ENCODE measurements around the gene NOTUM.

Gene NOTUM

DNA sequence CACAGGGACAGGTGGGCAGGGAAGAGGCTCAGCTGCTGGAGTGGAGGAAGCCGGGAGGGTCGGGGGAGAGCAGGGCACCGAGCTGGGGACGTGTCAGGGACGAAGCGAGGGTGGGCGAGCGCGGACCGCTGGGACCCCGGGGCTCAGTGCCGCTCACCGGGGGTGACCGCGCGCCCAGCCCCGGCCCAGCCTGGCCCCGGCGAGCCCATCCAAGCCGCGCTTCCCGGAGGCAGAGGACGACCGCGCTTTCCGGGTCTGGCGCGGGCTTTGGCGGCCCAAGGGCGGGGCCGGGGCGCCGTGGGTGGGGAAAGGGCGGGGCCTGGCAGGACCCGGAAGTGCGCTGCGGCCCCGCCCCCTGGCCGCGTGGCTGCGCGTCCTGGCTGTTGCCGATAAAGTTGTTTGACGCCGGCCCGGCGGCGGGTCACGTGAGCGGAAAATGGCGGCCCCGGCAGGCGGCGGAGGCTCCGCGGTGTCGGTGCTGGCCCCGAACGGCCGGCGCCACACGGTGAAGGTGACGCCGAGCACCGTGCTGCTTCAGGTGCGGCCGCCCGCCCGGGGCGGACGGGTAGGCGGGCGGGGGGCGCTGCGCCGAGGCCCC lies 16.3 kb upstream of the NOTUM start, which contains the start of gene ASPSCR1:
ASPSCR1 (plus strand) TSS at position 419 of the 598 bp plus-strand sequence; CDS start at position 437, 18 bp downstream.
- DNase-seq: peak; percentile 58

- no peak for DNase-seq
Measured at GRCh38 chr17:81976332-81977210, 15.6 kb upstream of the NOTUM start.

- no peak for DNase-seq
Measured at GRCh38 chr17:81973432-81973831, 12.4 kb upstream of the NOTUM start.

- no peak for DNase-seq
Measured at GRCh38 chr17:81968850-81969812, 8.1 kb upstream of the NOTUM start.

DNA sequence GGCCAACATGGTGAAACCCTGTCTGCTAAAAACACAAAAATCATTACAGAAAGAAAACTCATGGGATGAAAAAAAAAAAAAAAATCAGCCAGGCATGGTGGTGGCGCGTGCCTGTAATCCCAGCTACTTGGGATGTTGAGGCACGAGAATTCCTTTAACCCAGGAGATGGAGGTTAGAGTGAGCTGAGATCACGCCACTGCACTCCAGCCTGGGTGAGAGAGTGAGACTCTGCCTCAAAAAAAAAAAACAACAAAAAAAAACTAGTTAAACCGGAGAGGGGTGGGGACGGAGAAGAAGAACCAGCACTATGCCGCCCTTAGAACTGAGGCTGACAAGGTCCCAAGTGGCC lies 7.4 kb upstream of the NOTUM start:
- no peak for DNase-seq

GRCh38 chr17:81967533-81968395 lies 6.8 kb upstream of the NOTUM start:
- no peak for DNase-seq

DNA sequence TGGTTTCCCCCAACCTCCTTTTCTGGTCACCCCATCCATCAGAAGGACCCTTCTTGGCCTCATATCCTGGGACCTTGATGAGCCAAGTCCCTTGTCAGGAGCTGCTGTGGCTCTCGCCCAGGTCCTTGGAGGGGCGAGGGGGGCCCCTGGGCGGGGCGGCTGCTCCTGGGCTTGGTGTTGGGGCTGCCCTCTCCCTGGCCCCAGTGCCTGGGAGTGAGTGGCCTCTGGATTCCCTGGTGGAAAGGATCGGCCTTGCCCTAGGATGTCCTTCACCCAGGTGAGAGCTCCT lies 6.2 kb upstream of the NOTUM start:
- no peak for DNase-seq

DNA sequence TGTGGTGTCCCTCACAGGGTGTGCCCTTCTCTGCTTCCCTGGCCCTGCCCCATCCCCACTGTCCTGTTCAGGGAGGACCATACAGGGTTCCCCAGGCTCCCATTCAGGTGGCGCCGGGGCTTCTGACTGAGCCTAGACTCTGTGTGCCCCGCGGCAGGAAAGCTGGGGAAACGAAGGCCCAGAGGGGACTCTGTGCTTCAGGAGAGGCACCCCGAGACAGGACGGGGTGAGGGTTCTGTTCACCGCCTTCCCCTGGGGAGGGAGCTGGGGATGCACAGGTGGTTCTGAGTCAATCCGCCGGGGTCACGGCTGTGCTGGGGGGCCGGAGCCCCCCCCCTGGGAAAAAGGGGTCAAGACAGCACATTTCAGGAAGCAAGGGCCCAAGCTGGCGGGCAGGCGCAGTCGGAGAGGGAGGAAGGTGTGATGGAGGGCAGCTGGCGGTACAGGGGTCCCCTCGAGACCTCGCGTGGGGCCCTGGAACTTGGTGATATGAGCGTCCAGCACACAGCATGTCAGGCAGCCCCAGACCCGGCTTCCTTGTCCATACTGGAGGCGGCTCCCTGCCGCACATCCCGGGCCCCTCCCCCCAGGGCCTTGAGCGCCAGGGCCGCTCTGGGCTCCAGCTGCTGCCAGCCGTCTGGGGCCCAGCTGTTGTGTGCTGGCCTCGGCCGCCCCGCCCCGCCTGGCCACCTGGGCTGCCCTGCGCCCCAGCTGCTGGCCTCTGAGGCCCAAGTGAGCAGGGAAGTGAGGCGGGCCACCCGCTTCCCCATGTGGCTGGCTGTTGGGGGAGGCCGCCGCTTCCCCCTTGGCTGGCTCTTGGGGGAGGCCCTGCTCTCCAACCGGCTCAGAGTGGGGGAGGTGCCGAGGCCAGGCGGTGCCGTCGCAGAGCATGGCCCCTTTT lies 5.6 kb upstream of the NOTUM start:
- no peak for DNase-seq

DNA sequence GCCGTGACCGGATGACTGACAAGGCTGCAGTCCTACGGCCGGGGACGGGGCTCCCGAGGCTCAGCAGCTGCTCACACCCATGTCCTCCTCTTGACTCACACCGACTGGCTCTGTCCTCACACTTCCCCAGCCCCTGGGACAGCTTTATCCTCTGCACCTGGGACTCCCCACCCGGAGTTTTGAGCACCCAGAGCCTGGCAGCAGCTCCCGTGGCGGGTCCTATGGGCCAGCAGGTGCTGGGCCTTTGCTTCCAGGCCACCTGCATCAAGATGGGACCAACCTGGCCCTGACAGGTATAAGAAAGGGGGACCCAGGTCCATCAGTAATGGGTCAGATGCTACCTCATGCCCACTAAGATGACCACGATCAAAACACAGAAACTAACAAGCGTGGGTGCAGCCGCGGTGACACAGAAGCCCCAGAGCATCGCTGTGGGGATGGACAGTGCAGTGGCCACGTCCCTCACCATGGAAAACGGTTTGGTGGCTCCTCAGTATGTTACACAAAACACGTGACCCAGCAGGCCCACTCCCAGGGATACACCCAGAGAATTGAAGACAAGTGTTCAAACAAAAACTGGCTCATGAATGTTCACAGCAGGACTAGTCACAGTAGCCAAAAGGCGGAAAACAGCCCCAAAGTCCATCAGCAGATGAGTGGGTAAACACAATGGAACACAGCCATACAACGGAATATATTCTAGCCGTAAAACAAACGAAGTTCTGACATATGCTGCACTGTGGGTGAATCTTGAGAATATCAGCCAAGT lies 3.3 kb upstream of the NOTUM start:
- DNase-seq: no peak

DNA sequence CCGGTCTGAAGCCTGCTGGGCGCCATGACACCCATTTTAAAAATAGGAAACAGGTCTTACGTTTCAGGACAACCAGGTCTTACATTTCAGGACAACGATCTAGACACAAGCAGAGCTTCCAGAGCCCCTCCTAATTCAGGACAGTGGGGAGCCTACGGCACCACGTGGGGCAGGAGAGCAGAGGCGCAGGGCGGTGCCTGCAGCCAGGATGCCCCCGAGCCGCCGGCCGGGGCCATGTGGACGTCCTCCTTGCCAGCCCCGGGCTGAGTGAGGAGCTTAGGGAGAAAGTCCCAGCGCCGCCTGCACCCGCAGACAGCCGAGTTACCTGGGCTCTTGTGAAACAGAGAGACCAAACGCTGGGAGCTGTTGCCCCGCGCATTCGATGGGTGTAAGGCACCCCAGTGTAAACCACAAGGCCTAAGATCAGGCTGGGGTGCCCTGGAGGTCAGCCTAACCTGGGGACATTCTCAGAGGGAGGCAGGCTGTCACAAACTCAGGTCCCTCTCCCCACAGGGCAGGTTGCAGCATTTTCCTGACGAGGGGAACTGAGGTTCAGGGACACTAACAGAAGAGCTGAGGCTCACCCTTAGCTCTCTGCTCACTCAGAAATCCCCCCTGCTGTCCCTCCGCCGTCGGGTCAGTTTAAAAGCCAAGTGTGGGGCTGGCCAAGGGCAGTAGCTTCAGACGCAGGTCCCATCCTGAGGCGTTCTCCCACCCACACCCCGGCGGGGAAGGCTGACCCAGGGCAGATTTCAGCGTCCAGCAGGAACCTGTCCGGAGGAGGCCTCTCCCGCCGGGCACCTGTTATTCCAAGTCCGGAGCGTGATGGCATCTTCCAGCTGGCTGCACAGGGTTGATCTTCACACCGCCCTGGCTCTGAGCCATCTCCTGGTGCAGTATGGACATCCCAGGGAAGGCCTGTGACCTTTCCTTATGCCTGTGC lies 1.8 kb upstream of the NOTUM start:
- no peak for DNase-seq

GRCh38 chr17:81961521-81962498 lies 823 bp upstream of the NOTUM start:
- no peak for DNase-seq

DNA sequence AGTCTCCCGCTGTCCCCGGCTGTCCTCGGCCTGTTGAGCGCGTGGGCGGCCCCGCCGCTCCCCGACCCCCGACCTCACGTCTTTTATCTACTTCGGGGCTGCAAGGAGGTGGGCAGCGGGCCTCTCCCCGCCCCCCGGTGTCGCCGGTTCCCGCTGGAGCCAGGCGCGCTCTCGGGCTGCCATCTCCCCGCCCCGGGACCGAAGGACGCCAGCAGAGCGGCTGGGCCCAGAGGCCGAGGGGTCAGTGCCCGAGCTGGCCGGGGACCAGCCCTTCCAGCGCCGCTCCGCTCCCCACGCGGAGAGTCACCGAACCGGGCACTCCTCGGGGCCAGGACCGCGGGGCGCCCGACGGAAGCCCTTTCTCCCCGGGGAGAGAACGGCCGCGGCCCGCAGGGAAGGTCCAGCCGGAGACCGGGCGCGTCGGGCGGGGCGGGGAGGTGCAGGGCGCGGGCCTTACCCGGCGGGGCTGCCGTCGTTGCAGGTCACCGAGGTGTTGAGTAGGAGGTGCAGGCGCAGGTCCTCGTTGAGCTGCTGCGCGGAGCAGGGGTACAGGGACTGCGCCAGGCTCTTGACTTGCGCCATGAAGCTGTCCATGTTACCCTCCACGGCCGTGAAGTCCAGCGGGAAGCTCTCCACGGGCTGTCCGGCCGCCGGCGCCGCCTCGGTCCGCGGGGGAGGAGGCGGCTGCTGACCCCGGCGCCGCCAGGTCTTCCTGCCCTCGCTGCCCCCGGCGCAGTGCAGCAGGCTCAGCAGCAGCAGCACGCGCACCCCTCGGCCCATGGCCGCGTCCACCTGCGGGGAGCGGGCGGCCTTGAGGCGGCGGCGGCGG lies 643 bp downstream of the NOTUM start:
- DNase-seq: no peak

- peak; percentile 62 for DNase-seq
Measured at GRCh38 chr17:81959362-81960129, 1.4 kb downstream of the NOTUM start.

DNA sequence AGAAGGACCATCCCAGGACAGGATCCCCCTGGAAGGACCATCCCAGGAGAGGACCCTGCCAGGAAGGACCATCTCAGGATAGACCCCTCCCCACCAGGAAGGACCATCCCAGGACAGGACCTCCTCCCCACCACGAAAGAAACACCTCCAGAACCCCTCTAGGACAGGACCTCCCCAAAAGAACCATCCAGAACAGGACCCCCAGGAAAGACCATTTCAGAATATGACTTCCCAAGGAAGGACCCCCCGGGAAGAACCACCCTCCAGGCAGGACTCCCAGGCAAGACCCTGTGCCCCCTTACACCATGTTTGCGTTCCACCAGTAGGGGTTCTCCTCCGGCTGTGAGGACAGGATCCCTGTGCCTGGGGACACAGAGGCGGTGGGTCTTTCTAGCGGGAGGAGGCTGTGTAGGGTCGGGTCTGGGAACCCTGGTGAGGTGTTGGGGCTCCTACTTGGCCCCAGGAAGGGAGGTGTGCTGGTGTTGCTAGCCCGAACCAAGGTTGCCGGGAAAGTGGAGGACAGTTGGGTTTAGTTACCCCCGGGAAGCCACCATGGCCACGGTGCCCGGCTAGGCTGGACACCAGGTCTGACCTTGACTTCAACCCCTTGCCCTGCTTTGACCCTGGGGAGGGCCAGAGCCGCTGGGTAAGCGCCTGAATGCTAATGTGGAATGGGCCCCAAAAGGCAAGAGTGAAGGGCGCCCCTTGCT lies 2.2 kb downstream of the NOTUM start:
- no peak for DNase-seq

DNA sequence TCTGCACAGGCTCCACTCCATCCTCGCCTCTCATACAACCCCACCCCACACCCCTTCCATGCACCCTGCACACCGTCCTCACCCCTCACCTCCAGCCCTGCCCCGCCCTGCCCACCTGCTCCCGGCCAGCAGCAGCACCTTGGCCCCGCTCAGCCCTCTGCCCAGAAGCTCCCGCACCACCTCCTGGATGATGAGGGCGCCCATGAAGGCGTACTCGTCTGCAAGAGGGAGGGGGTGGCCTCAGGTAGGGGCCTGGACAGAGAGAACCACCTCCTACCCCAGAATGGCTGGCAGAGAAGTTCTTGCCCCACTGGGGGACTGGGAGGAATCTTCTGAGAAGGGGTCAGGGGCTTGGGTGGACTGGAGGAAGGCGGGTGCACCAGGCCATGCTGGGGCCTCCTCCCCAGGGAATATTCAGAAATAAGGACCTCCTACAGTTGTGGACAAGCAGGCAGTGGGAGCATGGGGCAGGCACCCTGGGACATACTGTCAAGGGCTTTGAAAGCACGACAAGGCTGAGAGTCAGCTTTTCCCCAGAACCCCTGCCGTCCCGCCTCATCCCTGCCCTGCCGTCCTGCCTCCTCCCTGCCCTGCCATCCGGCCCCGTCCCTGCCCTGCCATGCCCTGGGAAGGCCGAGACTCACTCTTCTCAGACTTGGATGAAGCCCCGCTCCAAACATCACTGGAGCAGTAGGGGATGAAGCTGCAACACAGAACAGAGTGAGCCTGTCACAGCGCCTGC lies 3.1 kb downstream of the NOTUM start:
- no peak for DNase-seq

Data from 8988T (cell line).